ENCODE results near the gene SLC37A1.

The SLC37A1 gene

DNA sequence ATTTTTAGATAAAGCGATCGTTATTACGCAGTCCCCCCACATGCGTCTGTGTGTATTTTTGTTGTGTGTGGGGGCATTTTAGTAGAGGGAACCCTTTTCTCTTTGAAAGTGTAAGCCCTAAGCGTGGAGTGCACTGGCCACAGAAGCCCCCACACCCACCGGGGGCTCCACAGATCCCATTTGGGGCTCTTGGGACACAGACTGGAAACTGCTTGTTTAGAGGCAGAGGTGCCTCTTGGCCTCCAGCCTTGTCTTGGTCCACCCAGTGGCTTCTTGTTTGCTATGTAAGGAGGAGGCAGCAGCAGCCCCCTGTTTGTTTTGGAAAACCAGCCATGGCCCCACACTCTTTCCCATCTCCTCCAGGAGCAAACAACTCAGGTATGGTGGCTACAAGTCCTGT is 42.8 kb downstream of the SLC37A1 start:
- peak overlapping the region; percentile 77 for H3K27ac ChIP-seq (ENCODE audit: low read depth, low read length)
- no peaks in the 10 kb centered on the region for H4K20me1 ChIP-seq (ENCODE audit: low read depth, low read length)
- H3F3A ChIP-seq (ENCODE audit: insufficient read depth) = peaks cover 22% of the 10 kb centered on the region
- H3K4me2 ChIP-seq (ENCODE audit: low read depth, low read length, poor library complexity, severe bottlenecking) = peak overlapping the region; percentile 27
- H3K27me3 ChIP-seq (ENCODE audit: low read length) = no peaks in the 10 kb centered on the region
- TF ChIP-seq EZH2phosphoT487 (conservative IDR thresholded peaks at IDR 0.05; ENCODE audit: low read length) (no peak), CTCF (IDR thresholded peaks at IDR 0.05; ENCODE audit: insufficient read depth, low read length, poor library complexity, severe bottlenecking) (no peak)
- no peaks in the 10 kb centered on the region; the same call in 1 of the 2 replicates for H3K36me3 ChIP-seq (ENCODE audit: low read length)
- H3K4me3 ChIP-seq (ENCODE audit: insufficient read depth, low read length, poor library complexity, severe bottlenecking) = no peak overlapping the region
- no peak overlapping the region for H2AFZ ChIP-seq (ENCODE audit: low read depth, low read length, severe bottlenecking)
- peak overlapping the region; percentile 29 for H3K9ac ChIP-seq (ENCODE audit: low read length)
- no peaks in the 10 kb centered on the region for H3K9me3 ChIP-seq (ENCODE audit: insufficient read depth, low read length)
- peaks cover 16% of the 10 kb centered on the region; the same call in 1 of the 2 replicates for H3K79me2 ChIP-seq (ENCODE audit: insufficient read depth, low read length)
- H3K9me2 ChIP-seq (replicated peaks; ENCODE audit: insufficient read depth, low read length) = no peaks in the 10 kb centered on the region

GRCh38 chr21:42556960-42557359 is 43.3 kb downstream of the SLC37A1 start:
- Histone ChIP-seq H3K79me2 (ENCODE audit: insufficient read depth, low read length) (peaks cover 16% of the 10 kb centered on the region; the same call in 1 of the 2 replicates), H3K9me2 (replicated peaks; ENCODE audit: insufficient read depth, low read length) (no peaks in the 10 kb centered on the region), H3K9me3 (ENCODE audit: insufficient read depth, low read length) (no peaks in the 10 kb centered on the region), H4K20me1 (ENCODE audit: low read depth, low read length) (no peaks in the 10 kb centered on the region), H2AFZ (ENCODE audit: low read depth, low read length, severe bottlenecking) (no peak overlapping the region), H3K4me3 (ENCODE audit: insufficient read depth, low read length, poor library complexity, severe bottlenecking) (no peak overlapping the region), H3F3A (ENCODE audit: insufficient read depth) (peaks cover 25% of the 10 kb centered on the region), H3K27me3 (ENCODE audit: low read length) (no peaks in the 10 kb centered on the region), H3K36me3 (ENCODE audit: low read length) (no peaks in the 10 kb centered on the region; the same call in 1 of the 2 replicates), H3K27ac (ENCODE audit: low read depth, low read length) (peak overlapping the region; percentile 77), H3K4me2 (ENCODE audit: low read depth, low read length, poor library complexity, severe bottlenecking) (peak overlapping the region; percentile 27), H3K9ac (ENCODE audit: low read length) (peak overlapping the region; percentile 29)
- TF ChIP-seq EZH2phosphoT487 (conservative IDR thresholded peaks at IDR 0.05; ENCODE audit: low read length) = no peak
- TF ChIP-seq CTCF (IDR thresholded peaks at IDR 0.05; ENCODE audit: insufficient read depth, low read length, poor library complexity, severe bottlenecking) = no peak

GRCh38 chr21:42557420-42557819 is 43.8 kb downstream of the SLC37A1 start:
- Histone ChIP-seq H3K9me3 (ENCODE audit: insufficient read depth, low read length) (no peaks in the 10 kb centered on the region), H3K4me2 (ENCODE audit: low read depth, low read length, poor library complexity, severe bottlenecking) (peak overlapping the region; percentile 27), H3F3A (ENCODE audit: insufficient read depth) (peaks cover 29% of the 10 kb centered on the region), H3K27ac (ENCODE audit: low read depth, low read length) (peak overlapping the region; percentile 77), H2AFZ (ENCODE audit: low read depth, low read length, severe bottlenecking) (no peak overlapping the region), H3K9me2 (replicated peaks; ENCODE audit: insufficient read depth, low read length) (no peaks in the 10 kb centered on the region), H3K4me3 (ENCODE audit: insufficient read depth, low read length, poor library complexity, severe bottlenecking) (no peak overlapping the region), H3K27me3 (ENCODE audit: low read length) (no peaks in the 10 kb centered on the region), H4K20me1 (ENCODE audit: low read depth, low read length) (no peaks in the 10 kb centered on the region), H3K9ac (ENCODE audit: low read length) (peak overlapping the region; percentile 29), H3K79me2 (ENCODE audit: insufficient read depth, low read length) (peaks cover 16% of the 10 kb centered on the region; the same call in 1 of the 2 replicates), H3K36me3 (ENCODE audit: low read length) (no peaks in the 10 kb centered on the region; the same call in 1 of the 2 replicates)
- TF ChIP-seq EZH2phosphoT487 (conservative IDR thresholded peaks at IDR 0.05; ENCODE audit: low read length) (no peak), CTCF (IDR thresholded peaks at IDR 0.05; ENCODE audit: insufficient read depth, low read length, poor library complexity, severe bottlenecking) (no peak)
